Panc1 (cell line): Measurements from ENCODE around the gene GMPR2. TPM values are rescaled to one million over a fixed set of nuclear protein-coding genes. Genes with fewer than 3 reads are reported as not detected.

ENCODE experiments used
- ATAC-seq: fragments of 200-7000 bp; cut with Tn5 transposase; 2 replicates; pipeline ENCODE4 v1.9.1; 2020; ENCODE audit warnings: mild to moderate bottlenecking, moderate library complexity
- BruUV-seq: library from RNA; stranded (reverse); fragments of 400-500 nt; replicated peaks from 2 replicates; lab custom pipeline; 2021; lab: Mats Ljungman, UMichigan
- CTCF ChIA-PET: fragments of 300-600 bp; sonication (Branson Sonifier 250); formaldehyde crosslinking; loops from one replicate; lab custom pipeline; 2022; ENCODE audit warnings: antibody characterized with exemption; lab: Charles Lee
- POLR2A ChIA-PET: fragments of 300-600 bp; sonication (Branson Sonifier 250); formaldehyde crosslinking; loops from one replicate; lab custom pipeline; 2022; ENCODE audit warnings: antibody characterized with exemption; lab: Charles Lee
- DNase-seq: peaks from one replicate; pipeline ENCODE4 v3.0.0-alpha.2; 2010; ENCODE audit warnings: low read depth, low spot score
- H3K27ac ChIP-seq: 2 replicates; pipeline ENCODE4 v1.5.1; 2011; ENCODE audit warnings: mild to moderate bottlenecking, low read length, inconsistent platforms
- H3K27me3 ChIP-seq: fragments of 200-500 bp; sonication (Bioruptor generic); 2 replicates; pipeline ENCODE4 v1.6.0; 2014; ENCODE audit warnings: low read length, inconsistent platforms; ENCODE audit not compliant: control insufficient read depth, insufficient read depth
- H3K36me3 ChIP-seq: fragments of 200-500 bp; sonication (Bioruptor generic); 2 replicates; pipeline ENCODE4 v1.5.1; 2014; ENCODE audit warnings: inconsistent platforms, mild to moderate bottlenecking, low read length, moderate library complexity; ENCODE audit not compliant: control insufficient read depth, insufficient read depth
- H3K4me1 ChIP-seq: 2 replicates; pipeline ENCODE4 v1.5.1; 2011; ENCODE audit warnings: inconsistent platforms, mild to moderate bottlenecking, low read length, moderate library complexity; ENCODE audit not compliant: control insufficient read depth, insufficient read depth
- H3K4me3 ChIP-seq, 2 experiments: 2 replicates each; pipeline ENCODE4 v1.5.1; 2011 to 2012; ENCODE audit warnings: low read depth in 2 of 2, low read length in 2 of 2, mild to moderate bottlenecking in 2 of 2, inconsistent platforms in 1 of 2, moderate library complexity in 1 of 2
- H3K9me3 ChIP-seq: fragments of 200-500 bp; sonication (Bioruptor generic); 2 replicates; pipeline ENCODE4 v1.5.1; 2014; ENCODE audit warnings: low read depth, mild to moderate bottlenecking, inconsistent platforms, low read length, moderate library complexity; ENCODE audit not compliant: control insufficient read depth, insufficient read depth
- POLR2AphosphoS5 ChIP-seq: IDR thresholded peaks from 2 replicates; pipeline ENCODE4 v1.6.1; 2012; ENCODE audit warnings: mild to moderate bottlenecking, low read depth, low read length, moderate library complexity
- SIN3A ChIP-seq: IDR thresholded peaks from 2 replicates; pipeline ENCODE4 v1.6.1; 2012; ENCODE audit warnings: low read depth, mild to moderate bottlenecking, low read length, moderate library complexity, borderline replicate concordance; ENCODE audit not compliant: insufficient read depth
- TCF7L2 ChIP-seq: IDR thresholded peaks from 2 replicates; pipeline ENCODE4 v1.6.1; 2011; ENCODE audit warnings: mild to moderate bottlenecking, low read depth, low read length, inconsistent platforms
- in situ Hi-C: cut with HindIII; loops from 2 replicates; pipeline ENCODE4 v1.10.0; 2016; ENCODE audit warnings: low sequenced_read_pairs, low pct_unique_long_range_greater_than_20kb
- intact Hi-C: fragments of 100-400 bp; cut with micrococcal nuclease; formaldehyde crosslinking; loops from one replicate; pipeline ENCODE4 v1.10.0; 2022; ENCODE audit not compliant: unreplicated experiment
- total RNA-seq: library from RNA; stranded (reverse); gene quantifications from one replicate; pipeline ENCODE4 v1.2.1, GENCODE V29; 2021; ENCODE audit not compliant: unreplicated experiment
- TF ChIP-seq, protein P1 (sequence below): fragments of 450-650 bp; IDR thresholded peaks from 2 replicates; pipeline ENCODE4 v1.5.1; 2017; ENCODE audit warnings: mild to moderate bottlenecking
- TF ChIP-seq, protein P2 (sequence below), 2 experiments: IDR thresholded peaks; 2 replicates each; pipeline ENCODE4 v1.6.1; 2011 to 2012; ENCODE audit warnings: low read depth in 2 of 2, control low read depth in 1 of 2, low read length in 1 of 2, mild to moderate bottlenecking in 1 of 2, moderate library complexity in 1 of 2; ENCODE audit not compliant: insufficient read depth in 1 of 2

Gene GMPR2
- total RNA-seq, 1 experiment from 2014 or later, result 45.9 TPM

GRCh38 chr14:24207625-24208024 lies 25.1 kb upstream of the GMPR2 start:
- intact Hi-C loops, result no loop called here
- Histone ChIP-seq H3K4me3 (no peak overlapping the region), H3K36me3 (no peaks in the 10 kb centered on the region), H3K27ac (no peak overlapping the region), H3K9me3 (no peaks in the 10 kb centered on the region), H3K4me1 (no peaks in the 10 kb centered on the region), H3K27me3 (no peaks in the 10 kb centered on the region)
- in situ Hi-C loops, result no loop called here
- no peak for ATAC-seq
- ChIA-PET POLR2A (no interaction called here), CTCF (no interaction called here)
- TF ChIP-seq, protein P1, sequence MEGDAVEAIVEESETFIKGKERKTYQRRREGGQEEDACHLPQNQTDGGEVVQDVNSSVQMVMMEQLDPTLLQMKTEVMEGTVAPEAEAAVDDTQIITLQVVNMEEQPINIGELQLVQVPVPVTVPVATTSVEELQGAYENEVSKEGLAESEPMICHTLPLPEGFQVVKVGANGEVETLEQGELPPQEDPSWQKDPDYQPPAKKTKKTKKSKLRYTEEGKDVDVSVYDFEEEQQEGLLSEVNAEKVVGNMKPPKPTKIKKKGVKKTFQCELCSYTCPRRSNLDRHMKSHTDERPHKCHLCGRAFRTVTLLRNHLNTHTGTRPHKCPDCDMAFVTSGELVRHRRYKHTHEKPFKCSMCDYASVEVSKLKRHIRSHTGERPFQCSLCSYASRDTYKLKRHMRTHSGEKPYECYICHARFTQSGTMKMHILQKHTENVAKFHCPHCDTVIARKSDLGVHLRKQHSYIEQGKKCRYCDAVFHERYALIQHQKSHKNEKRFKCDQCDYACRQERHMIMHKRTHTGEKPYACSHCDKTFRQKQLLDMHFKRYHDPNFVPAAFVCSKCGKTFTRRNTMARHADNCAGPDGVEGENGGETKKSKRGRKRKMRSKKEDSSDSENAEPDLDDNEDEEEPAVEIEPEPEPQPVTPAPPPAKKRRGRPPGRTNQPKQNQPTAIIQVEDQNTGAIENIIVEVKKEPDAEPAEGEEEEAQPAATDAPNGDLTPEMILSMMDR, result no peak
- TF ChIP-seq SIN3A (no peak), POLR2AphosphoS5 (no peak), TCF7L2 (no peak)
- TF ChIP-seq, protein P2, sequence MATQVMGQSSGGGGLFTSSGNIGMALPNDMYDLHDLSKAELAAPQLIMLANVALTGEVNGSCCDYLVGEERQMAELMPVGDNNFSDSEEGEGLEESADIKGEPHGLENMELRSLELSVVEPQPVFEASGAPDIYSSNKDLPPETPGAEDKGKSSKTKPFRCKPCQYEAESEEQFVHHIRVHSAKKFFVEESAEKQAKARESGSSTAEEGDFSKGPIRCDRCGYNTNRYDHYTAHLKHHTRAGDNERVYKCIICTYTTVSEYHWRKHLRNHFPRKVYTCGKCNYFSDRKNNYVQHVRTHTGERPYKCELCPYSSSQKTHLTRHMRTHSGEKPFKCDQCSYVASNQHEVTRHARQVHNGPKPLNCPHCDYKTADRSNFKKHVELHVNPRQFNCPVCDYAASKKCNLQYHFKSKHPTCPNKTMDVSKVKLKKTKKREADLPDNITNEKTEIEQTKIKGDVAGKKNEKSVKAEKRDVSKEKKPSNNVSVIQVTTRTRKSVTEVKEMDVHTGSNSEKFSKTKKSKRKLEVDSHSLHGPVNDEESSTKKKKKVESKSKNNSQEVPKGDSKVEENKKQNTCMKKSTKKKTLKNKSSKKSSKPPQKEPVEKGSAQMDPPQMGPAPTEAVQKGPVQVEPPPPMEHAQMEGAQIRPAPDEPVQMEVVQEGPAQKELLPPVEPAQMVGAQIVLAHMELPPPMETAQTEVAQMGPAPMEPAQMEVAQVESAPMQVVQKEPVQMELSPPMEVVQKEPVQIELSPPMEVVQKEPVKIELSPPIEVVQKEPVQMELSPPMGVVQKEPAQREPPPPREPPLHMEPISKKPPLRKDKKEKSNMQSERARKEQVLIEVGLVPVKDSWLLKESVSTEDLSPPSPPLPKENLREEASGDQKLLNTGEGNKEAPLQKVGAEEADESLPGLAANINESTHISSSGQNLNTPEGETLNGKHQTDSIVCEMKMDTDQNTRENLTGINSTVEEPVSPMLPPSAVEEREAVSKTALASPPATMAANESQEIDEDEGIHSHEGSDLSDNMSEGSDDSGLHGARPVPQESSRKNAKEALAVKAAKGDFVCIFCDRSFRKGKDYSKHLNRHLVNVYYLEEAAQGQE (IDR thresholded peaks at IDR 0.05; ENCODE audit: insufficient read depth in 1 of 2, low read depth in 2 of 2, low read length in 1 of 2), result no peak
- no peak for DNase-seq
- no TSS peak for BruUV-seq

DNA sequence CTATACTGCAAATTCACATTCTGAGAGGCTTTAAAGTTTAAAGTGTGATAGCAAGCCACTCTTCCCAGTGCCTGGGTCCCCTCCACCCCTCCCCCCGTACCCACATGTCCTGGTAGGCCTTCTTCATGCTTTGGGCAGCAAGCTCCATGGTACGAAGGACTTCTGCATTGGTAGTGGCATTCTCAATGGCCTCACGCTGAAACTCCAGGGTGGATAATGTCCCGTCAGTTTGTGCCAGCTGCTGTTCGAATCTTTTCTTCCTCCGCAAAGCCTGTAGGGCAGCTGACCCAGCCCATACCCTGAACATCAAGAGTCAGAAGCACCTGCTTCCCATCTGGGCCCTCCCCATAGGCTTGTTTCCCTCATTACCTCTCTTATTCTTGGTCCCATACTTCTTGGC lies 21.4 kb upstream of the GMPR2 start:
- in situ Hi-C loops, result no loop called here
- BruUV-seq, result no TSS peak
- Histone ChIP-seq H3K9me3 (no peaks in the 10 kb centered on the region), H3K27ac (no peak overlapping the region), H3K4me1 (peaks cover 9% of the 10 kb centered on the region), H3K4me3 (no peak overlapping the region), H3K36me3 (peaks cover 2% of the 10 kb centered on the region; the same call in 1 of the 2 replicates), H3K27me3 (no peaks in the 10 kb centered on the region)
- CTCF ChIA-PET, result no interaction called here
- intact Hi-C loops, result no loop called here
- POLR2A ChIA-PET, result no interaction called here
- DNase-seq (no peak), ATAC-seq (no peak)
- no peak for TF ChIP-seq TCF7L2
- TF ChIP-seq, protein P2 (IDR thresholded peaks at IDR 0.05; ENCODE audit: insufficient read depth in 1 of 2, low read depth in 2 of 2, low read length in 1 of 2), result no peak
- no peak for TF ChIP-seq POLR2AphosphoS5
- no peak for TF ChIP-seq SIN3A
- TF ChIP-seq, protein P1, result no peak
